COR-L47 (cell line): ENCODE measurements around the gene ANGPT4.
"Not testable (repeated sequence)": the region's sequence is repeated elsewhere in the genome, so short reads cannot be mapped to it uniquely, and the experiment has no call there.

Experiments
- DNase-seq: peaks from one replicate; lab custom pipeline; 2025; lab: John Stamatoyannopoulos, UW

Gene ANGPT4

DNA sequence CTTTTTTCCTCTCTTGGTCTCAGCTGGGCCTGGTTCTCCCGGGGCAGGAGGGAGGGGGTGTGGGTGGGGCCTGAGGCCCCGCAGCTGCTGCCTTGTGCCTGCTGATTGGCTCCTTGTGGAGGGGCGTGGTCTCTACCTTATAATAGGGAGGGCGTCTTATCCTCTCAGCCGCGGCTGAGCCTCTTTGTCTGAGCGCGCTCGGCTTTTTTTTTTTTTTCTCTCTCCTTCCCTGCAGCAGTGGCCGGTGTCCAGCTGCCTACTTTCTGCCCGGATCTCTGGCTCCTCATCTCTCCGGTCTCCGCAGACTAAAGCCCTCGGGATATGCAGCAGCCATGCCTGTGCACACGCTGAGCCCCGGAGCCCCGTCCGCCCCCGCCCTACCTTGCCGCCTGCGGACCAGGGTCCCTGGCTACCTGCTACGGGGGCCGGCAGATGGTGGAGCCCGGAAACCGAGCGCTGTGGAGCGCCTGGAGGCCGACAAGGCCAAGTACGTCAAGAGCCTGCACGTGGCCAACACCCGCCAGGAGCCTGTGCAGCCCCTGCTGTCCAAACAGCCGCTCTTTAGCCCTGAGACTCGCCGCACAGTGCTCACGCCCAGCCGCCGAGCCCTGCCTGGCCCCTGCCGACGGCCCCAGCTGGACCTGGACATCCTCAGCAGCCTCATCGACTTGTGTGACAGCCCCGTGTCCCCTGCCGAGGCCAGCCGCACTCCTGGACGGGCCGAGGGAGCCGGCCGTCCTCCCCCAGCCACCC, 71.5 kb downstream of the ANGPT4 start:
- DNase-seq, result peak; percentile 94

GRCh38 chr20:843912-844311, 72.2 kb downstream of the ANGPT4 start:
- DNase-seq, result no peak

- no peak for DNase-seq
Observed at GRCh38 chr20:842547-842940, 73.6 kb downstream of the ANGPT4 start.

DNA sequence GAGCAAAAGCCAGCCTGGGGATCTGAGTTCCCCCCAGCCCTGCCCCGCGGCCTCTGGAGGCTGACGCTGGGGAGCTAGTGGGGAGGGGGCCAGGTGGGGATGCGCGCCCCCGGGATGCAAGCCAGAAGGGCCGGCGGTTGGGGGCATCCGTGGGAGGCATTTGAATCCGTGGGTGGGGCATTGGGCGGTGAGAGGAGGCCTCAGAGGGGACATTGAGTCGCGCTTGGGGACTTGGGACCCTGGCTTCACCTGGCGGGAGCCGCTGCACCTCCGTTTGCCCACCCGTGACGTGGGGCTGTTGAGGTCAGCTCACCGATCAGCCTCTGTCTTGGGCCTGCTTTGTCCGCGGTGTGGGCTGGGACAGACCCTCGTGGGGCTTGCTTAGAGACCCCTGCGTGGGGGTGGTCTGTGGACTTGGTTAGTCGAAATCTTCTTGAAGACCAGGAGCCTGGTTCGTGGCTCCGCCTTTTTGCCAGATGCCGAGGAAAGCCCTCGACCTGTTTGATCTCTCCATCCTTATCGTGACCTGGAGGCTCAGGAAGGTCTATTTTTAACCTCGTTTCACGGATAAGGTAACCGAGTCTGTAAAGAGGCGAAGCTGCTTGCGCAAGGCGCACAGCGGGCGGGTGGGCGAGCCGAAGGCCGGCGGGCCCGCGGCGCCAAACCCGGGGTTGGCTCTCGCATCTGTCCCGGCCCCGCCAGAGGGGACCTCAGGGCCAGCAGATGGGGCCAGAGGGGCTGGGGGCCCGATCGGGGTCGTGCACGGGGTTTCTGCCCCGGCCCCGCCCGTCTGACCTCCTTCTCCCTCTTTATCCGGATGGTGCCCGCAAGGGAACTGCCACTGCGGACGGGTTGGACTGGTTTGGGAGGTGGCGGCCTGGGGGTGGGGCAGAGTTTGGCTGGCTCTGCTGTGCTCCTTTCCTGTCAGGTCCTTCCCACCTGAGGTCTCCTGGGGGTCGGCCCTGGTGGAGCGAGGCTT, 74.3 kb downstream of the ANGPT4 start:
- DNase-seq, result no peak

GRCh38 chr20:840858-841567, 75.1 kb downstream of the ANGPT4 start:
- DNase-seq, result no peak

DNA sequence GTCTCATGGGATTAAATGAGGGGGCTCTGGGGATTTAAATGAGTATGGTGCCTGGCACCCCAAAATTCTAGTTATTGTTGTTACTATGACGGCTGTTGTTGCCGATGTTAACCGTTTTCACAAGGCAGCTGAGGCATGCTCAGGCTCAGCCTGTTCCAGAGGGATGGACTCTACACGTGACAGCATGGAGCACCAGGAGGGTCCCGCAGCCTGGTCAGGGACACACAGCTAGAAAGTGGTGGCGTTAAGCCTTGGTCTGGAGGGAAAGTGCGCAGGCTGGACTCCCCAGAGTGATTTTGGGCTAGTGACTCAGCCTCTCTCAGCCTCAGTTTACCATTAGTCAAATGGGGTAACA, 75.7 kb downstream of the ANGPT4 start:
- DNase-seq, result no peak

GRCh38 chr20:839626-840025, 76.5 kb downstream of the ANGPT4 start:
- DNase-seq, result no peak

GRCh38 chr20:839015-839414, 77.1 kb downstream of the ANGPT4 start:
- DNase-seq, result no peak

GRCh38 chr20:836190-836589, 79.9 kb downstream of the ANGPT4 start:
- no peak for DNase-seq

DNA sequence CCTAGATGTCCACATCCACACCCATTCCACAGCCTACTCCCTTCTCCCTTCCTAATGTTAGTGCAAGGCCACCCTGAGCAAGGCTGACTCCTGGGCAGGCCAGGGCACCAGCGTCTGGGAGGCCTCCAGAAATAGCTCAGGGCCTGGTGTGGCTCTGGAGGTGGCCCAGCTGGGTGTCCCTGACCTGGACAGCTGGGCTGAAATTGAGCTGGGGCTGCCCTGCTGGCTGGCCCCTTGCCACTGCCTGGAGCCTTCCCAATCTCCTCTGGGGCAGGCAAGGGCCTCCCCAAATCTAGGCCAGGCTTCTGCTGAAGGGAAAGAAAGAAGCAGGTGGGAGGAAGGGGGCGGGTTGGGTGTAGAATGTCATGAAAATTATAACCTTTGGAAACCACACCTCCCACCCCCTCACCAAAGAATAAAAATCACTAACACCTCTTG, 80.5 kb downstream of the ANGPT4 start:
- DNase-seq, result no peak

DNA sequence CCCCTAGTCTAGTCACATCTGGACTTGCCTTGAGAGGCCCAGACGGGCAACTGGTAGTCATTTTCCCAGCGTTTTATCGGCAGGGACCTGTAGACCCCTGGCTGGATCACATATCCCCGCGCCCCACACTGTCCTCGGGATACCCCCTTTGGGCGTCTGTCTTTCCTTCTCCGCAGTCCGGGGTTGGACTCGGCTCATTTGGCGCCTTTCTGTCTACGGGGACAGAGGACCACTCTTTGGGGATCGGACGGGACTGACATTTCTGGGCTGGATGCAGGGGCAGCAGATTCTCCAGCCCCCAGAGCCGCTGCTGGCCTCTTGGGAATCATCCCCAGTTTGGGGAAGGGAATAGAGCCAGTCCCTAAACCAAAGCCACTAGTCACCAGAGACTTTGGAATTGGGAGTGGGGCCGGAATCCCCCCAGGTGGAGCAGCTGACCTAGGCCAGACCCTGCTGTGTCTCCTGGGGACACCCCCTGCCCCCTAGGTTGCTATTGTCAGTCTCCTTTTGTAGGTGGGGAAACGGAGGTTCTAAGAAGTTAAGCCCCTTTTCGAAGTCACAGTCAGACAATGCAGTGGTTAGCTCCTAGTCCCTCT, 81.9 kb downstream of the ANGPT4 start:
- DNase-seq, result no peak

GRCh38 chr20:833450-834150, 82.5 kb downstream of the ANGPT4 start, which contains the start of gene FAM110A:
FAM110A (plus strand) TSS chr20:833715; CDS start chr20:844805, 11,090 bp downstream.
- peak; percentile 97 for DNase-seq

GRCh38 chr20:833121-833449, 83.0 kb downstream of the ANGPT4 start:
- DNase-seq, result no peak

GRCh38 chr20:831956-832355, 84.2 kb downstream of the ANGPT4 start:
- DNase-seq, result no peak

DNA sequence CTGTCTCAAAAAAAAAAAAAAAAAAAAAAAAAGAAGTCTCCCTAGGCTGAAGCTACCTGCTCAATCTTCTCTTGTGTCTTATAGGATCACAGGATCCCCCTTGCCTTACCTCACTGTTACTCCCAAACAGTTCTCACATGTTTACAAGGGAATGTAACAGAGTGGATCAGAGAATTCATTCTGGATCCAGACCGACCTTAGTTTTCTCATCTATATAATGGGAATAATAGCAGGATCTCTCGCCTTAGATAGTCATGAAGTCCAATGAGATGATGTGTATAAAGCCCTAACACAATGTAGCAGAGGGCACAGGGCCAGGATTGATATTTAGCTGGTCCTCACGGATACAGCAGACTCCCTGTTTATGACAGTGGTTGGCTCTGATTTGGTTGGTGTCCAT, 84.9 kb downstream of the ANGPT4 start:
- DNase-seq, result no peak

- no peak for DNase-seq
Observed at GRCh38 chr20:830011-830521, 86.1 kb downstream of the ANGPT4 start.

GRCh38 chr20:829551-829950, 86.6 kb downstream of the ANGPT4 start:
- DNase-seq, result no peak

GRCh38 chr20:828987-829386, 87.1 kb downstream of the ANGPT4 start:
- no peak for DNase-seq

DNA sequence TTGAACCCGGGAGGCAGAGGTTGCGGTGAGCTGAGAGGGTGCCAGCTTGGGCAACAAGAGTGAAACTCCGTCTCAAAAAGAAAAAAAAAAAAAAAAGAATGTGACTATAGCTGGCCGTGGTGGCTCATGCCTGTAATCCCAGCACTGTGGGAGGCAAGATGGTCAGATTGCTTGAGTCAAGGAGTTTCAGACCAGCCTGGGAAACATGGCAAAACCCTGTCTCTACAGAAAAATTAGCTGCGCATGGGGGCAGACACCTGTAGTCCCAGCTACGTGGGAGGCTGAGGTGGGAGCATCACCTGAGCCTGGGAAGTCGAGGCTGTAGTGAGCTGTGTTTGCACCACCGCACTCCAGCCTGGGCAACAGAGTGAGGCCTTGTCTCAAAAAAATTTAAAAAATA, 88.2 kb downstream of the ANGPT4 start:
- not testable (repeated sequence) for DNase-seq

GRCh38 chr20:826695-827323, 89.3 kb downstream of the ANGPT4 start:
- no peak for DNase-seq
